Measurements from ENCODE around the gene CDCP1. TPM values are rescaled to one million over a fixed set of nuclear protein-coding genes. Genes with fewer than 3 reads are reported as not detected.

Gene CDCP1
- total RNA-seq, 1 experiment from 2014 or later: 85.0 TPM

GRCh38 chr3:45105855-45106671, 40.1 kb downstream of the CDCP1 start:
- peaks cover 48% of the 10 kb centered on the region for H3K36me3 ChIP-seq (ENCODE audit: low read depth)
- DNase-seq: no peak
- peaks cover 28% of the 10 kb centered on the region; the same call in 1 of the 2 replicates for H3F3A ChIP-seq (ENCODE audit: insufficient read depth, low read depth)
- no peak overlapping the region; the same call in 1 of the 2 replicates for H3K27ac ChIP-seq
- H4K20me1 ChIP-seq (ENCODE audit: insufficient read depth): no peaks in the 10 kb centered on the region
- H3K9me3 ChIP-seq (ENCODE audit: insufficient read depth, low read depth): no peaks in the 10 kb centered on the region
- ChIA-PET POLR2A (ENCODE audit: unreplicated experiment) (no interaction called here), CTCF (no interaction called here)
- TF ChIP-seq CTCF (conservative IDR thresholded peaks at IDR 0.05): no peak
- TF ChIP-seq EZH2 (IDR thresholded peaks at IDR 0.05; ENCODE audit: low read depth): no peak
- intact Hi-C loops (cut with micrococcal nuclease; ENCODE audit: unreplicated experiment): no loop called here
- no peak overlapping the region for H3K4me2 ChIP-seq
- H3K4me3 ChIP-seq: no peak overlapping the region
- H3K27me3 ChIP-seq (ENCODE audit: insufficient read depth, low read depth): no peaks in the 10 kb centered on the region
- H2AFZ ChIP-seq: no peak overlapping the region
- H3K9me2 ChIP-seq (ENCODE audit: insufficient read depth): no peaks in the 10 kb centered on the region
- peaks cover 25% of the 10 kb centered on the region for H3K79me2 ChIP-seq (ENCODE audit: low read depth)
- no TSS peak for BruUV-seq (replicated peaks)
- no peaks in the 10 kb centered on the region for H3K4me1 ChIP-seq (replicated peaks; ENCODE audit: insufficient read depth)

GRCh38 chr3:45104715-45105711, 41.2 kb downstream of the CDCP1 start:
- ChIA-PET CTCF (no interaction called here), POLR2A (ENCODE audit: unreplicated experiment) (no interaction called here)
- Histone ChIP-seq H3K79me2 (ENCODE audit: low read depth) (peaks cover 24% of the 10 kb centered on the region), H3K27ac (no peak overlapping the region; the same call in 1 of the 2 replicates), H3K36me3 (ENCODE audit: low read depth) (peaks cover 55% of the 10 kb centered on the region), H3K4me2 (no peak overlapping the region), H3K4me1 (replicated peaks; ENCODE audit: insufficient read depth) (no peaks in the 10 kb centered on the region), H3K9me3 (ENCODE audit: insufficient read depth, low read depth) (no peaks in the 10 kb centered on the region), H4K20me1 (ENCODE audit: insufficient read depth) (no peaks in the 10 kb centered on the region), H3K27me3 (ENCODE audit: insufficient read depth, low read depth) (no peaks in the 10 kb centered on the region), H2AFZ (no peak overlapping the region), H3K4me3 (no peak overlapping the region), H3F3A (ENCODE audit: insufficient read depth, low read depth) (peaks cover 34% of the 10 kb centered on the region; the same call in 1 of the 2 replicates), H3K9me2 (ENCODE audit: insufficient read depth) (no peaks in the 10 kb centered on the region)
- intact Hi-C loops (cut with micrococcal nuclease; ENCODE audit: unreplicated experiment): no loop called here
- TF ChIP-seq CTCF (conservative IDR thresholded peaks at IDR 0.05) (no peak), EZH2 (IDR thresholded peaks at IDR 0.05; ENCODE audit: low read depth) (no peak)
- no peak for DNase-seq
- no TSS peak for BruUV-seq (replicated peaks)

All from PC-9 (cell line).